Caco-2 (cell line): ENCODE measurements around the gene PHF1. TPM values are rescaled to one million over a fixed set of nuclear protein-coding genes. Genes with fewer than 3 reads are reported as not detected.

Experiments
- BruUV-seq: library from RNA; stranded (reverse); fragments of 400-500 nt; replicated peaks from 2 replicates; lab custom pipeline; 2021; lab: Mats Ljungman, UMichigan
- CTCF ChIA-PET: fragments of 300-600 bp; sonication (Branson Sonifier 250); formaldehyde crosslinking; loops from one replicate; lab custom pipeline; 2022; ENCODE audit warnings: antibody characterized with exemption; lab: Charles Lee
- POLR2A ChIA-PET: fragments of 300-600 bp; sonication (Branson Sonifier 250); formaldehyde crosslinking; loops from one replicate; lab custom pipeline; 2022; ENCODE audit warnings: antibody characterized with exemption; lab: Charles Lee
- DNase-seq, 2 experiments: peaks; one replicate each; pipeline versions ENCODE4 v3.0.0 to v3.0.0-alpha.2; 2020 to 2022
- H3K27me3 ChIP-seq: replicated peaks from 2 replicates; pipeline ENCODE4 v1.6.0; 2011; ENCODE audit warnings: low read length; ENCODE audit not compliant: control insufficient read depth, insufficient read depth
- H3K36me3 ChIP-seq: 2 replicates; pipeline ENCODE4 v1.5.1; 2011; ENCODE audit warnings: low read length; ENCODE audit not compliant: control insufficient read depth, insufficient read depth
- H3K4me1 ChIP-seq: fragments of 250-450 bp; sonication (Bioruptor Pico); 2 replicates; pipeline ENCODE4 v1.5.1; 2020; ENCODE audit warnings: mild to moderate bottlenecking
- H3K4me3 ChIP-seq: 2 replicates; pipeline ENCODE4 v1.5.1; 2011; ENCODE audit warnings: low read depth, mild to moderate bottlenecking, control low read depth, low read length
- H3K9me3 ChIP-seq: fragments of 250-450 bp; sonication (Bioruptor Pico); 2 replicates; pipeline ENCODE4 v1.5.1; 2020; ENCODE audit warnings: mild to moderate bottlenecking, moderate library complexity
- H3K27ac Mint-ChIP-seq: one replicate; pipeline ENCODE4 v1.8.0; 2022; ENCODE audit warnings: mixed read lengths; ENCODE audit not compliant: unreplicated experiment
- H3K27me3 Mint-ChIP-seq: one replicate; pipeline ENCODE4 v1.8.0; 2022; ENCODE audit warnings: mixed read lengths; ENCODE audit not compliant: insufficient read depth, unreplicated experiment
- H3K36me3 Mint-ChIP-seq: one replicate; pipeline ENCODE4 v1.8.0; 2022; ENCODE audit warnings: mild to moderate bottlenecking, mixed read lengths; ENCODE audit not compliant: insufficient read depth, unreplicated experiment
- H3K4me1 Mint-ChIP-seq: one replicate; pipeline ENCODE4 v1.8.0; 2022; ENCODE audit warnings: low read depth, mixed read lengths; ENCODE audit not compliant: unreplicated experiment
- H3K4me3 Mint-ChIP-seq: one replicate; pipeline ENCODE4 v1.8.0; 2022; ENCODE audit warnings: mild to moderate bottlenecking, moderate library complexity, mixed read lengths; ENCODE audit not compliant: unreplicated experiment
- H3K9me3 Mint-ChIP-seq: one replicate; pipeline ENCODE4 v1.8.0; 2022; ENCODE audit warnings: mixed read lengths; ENCODE audit not compliant: unreplicated experiment
- CTCF ChIP-seq, 2 experiments: fragments of 200-600 bp in 1 of 2; IDR thresholded peaks; 1 replicate in 1 of 2; 2 replicates in 1 of 2; pipeline versions ENCODE4 v1.5.1 to v1.8.0; 2011 to 2022; ENCODE audit warnings: antibody characterized with exemption in 1 of 2, control low read depth in 1 of 2, inconsistent platforms in 1 of 2, low read depth in 1 of 2, low read length in 1 of 2, mild to moderate bottlenecking in 1 of 2, moderate library complexity in 1 of 2; ENCODE audit not compliant: insufficient read depth in 1 of 2, severe bottlenecking in 1 of 2, unreplicated experiment in 1 of 2
- intact Hi-C: fragments of 100-400 bp; cut with micrococcal nuclease; formaldehyde crosslinking; loops from one replicate; pipeline ENCODE4 v1.10.0; 2022; ENCODE audit not compliant: unreplicated experiment
- total RNA-seq: library from RNA; stranded (reverse); gene quantifications from 2 replicates; pipeline ENCODE4 v1.2.3, GENCODE V29; 2022

Gene PHF1
- total RNA-seq, 1 experiment from 2014 or later: 26.4 TPM

- Mint-ChIP-seq H3K4me3 (no peak overlapping the region), H3K4me1 (peaks cover 25% of the 10 kb centered on the region), H3K27ac (no peak overlapping the region), H3K27me3 (no peaks in the 10 kb centered on the region), H3K9me3 (no peaks in the 10 kb centered on the region), H3K36me3 (peaks cover 7% of the 10 kb centered on the region)
- CTCF ChIA-PET: interaction anchor here (1.0 kb wide), 1 partner anchor 109 kb away, joined by 4 read pairs; no protein-coding TSS in a partner anchor
- BruUV-seq: no TSS peak
- H3K4me3 ChIP-seq: no peak overlapping the region
- POLR2A ChIA-PET: no interaction called here
- no peaks in the 10 kb centered on the region for H3K36me3 ChIP-seq
- TF ChIP-seq CTCF (IDR thresholded peaks at IDR 0.05; ENCODE audit: insufficient read depth in 1 of 2, low read depth in 1 of 2, low read length in 1 of 2, severe bottlenecking in 1 of 2, unreplicated experiment in 1 of 2): no peak
- no peak for DNase-seq
- peaks cover 50% of the 10 kb centered on the region for H3K4me1 ChIP-seq
- intact Hi-C loops: no loop called here
- no peaks in the 10 kb centered on the region for H3K27me3 ChIP-seq
- no peaks in the 10 kb centered on the region for H3K9me3 ChIP-seq
These were observed 21.2 kb downstream of the PHF1 start for GRCh38 chr6:33431880-33432541.

- CTCF ChIA-PET: no interaction called here
- Mint-ChIP-seq H3K27ac (peak overlapping the region; percentile 75), H3K36me3 (peaks cover 7% of the 10 kb centered on the region), H3K27me3 (no peaks in the 10 kb centered on the region), H3K4me3 (peak overlapping the region; percentile 7), H3K4me1 (peaks cover 25% of the 10 kb centered on the region), H3K9me3 (no peaks in the 10 kb centered on the region)
- Histone ChIP-seq H3K27me3 (no peaks in the 10 kb centered on the region), H3K4me3 (no peak overlapping the region), H3K36me3 (no peaks in the 10 kb centered on the region), H3K4me1 (peaks cover 45% of the 10 kb centered on the region), H3K9me3 (no peaks in the 10 kb centered on the region)
- no TSS peak for BruUV-seq
- DNase-seq: no peak
- intact Hi-C loops: no loop called here
- POLR2A ChIA-PET: interaction anchor here (1.0 kb wide), 1 partner anchor 21 kb away, joined by 3 read pairs; no protein-coding TSS in a partner anchor
- no peak for TF ChIP-seq CTCF (IDR thresholded peaks at IDR 0.05; ENCODE audit: insufficient read depth in 1 of 2, low read depth in 1 of 2, low read length in 1 of 2, severe bottlenecking in 1 of 2, unreplicated experiment in 1 of 2)
These were observed 21.7 kb downstream of the PHF1 start for GRCh38 chr6:33432546-33432945.

GRCh38 chr6:33433001-33433543, 22.3 kb downstream of the PHF1 start:
- no peaks in the 10 kb centered on the region for H3K27me3 Mint-ChIP-seq
- Histone ChIP-seq H3K4me1 (peaks cover 45% of the 10 kb centered on the region), H3K36me3 (no peaks in the 10 kb centered on the region), H3K4me3 (no peak overlapping the region), H3K9me3 (no peaks in the 10 kb centered on the region), H3K27me3 (no peaks in the 10 kb centered on the region)
- intact Hi-C loops: no loop called here
- DNase-seq: peak; percentile 46 to 58
- ChIA-PET CTCF (no interaction called here), POLR2A (interaction anchor here (1.0 kb wide), 1 partner anchor 21 kb away, joined by 3 read pairs; no protein-coding TSS in a partner anchor)
- peaks cover 25% of the 10 kb centered on the region for H3K4me1 Mint-ChIP-seq
- TF ChIP-seq CTCF (IDR thresholded peaks at IDR 0.05; ENCODE audit: insufficient read depth in 1 of 2, low read depth in 1 of 2, low read length in 1 of 2, severe bottlenecking in 1 of 2, unreplicated experiment in 1 of 2): no peak
- H3K27ac Mint-ChIP-seq: peak overlapping the region; percentile 75
- peak overlapping the region; percentile 7 for H3K4me3 Mint-ChIP-seq
- BruUV-seq: no TSS peak
- H3K36me3 Mint-ChIP-seq: peaks cover 9% of the 10 kb centered on the region
- no peaks in the 10 kb centered on the region for H3K9me3 Mint-ChIP-seq
